Stimulated activated CD8-positive, alpha-beta memory T cell treated with anti-CD3 and anti-CD28 coated beads, Interleukin-12 subunit alpha, Interleukin-12 subunit beta, amount 100 ng/mL, for 1 hour (primary cell): ENCODE data around the gene SLC30A3.

Experiments used
- DNase-seq: peaks from one replicate; pipeline ENCODE4 v3.0.0-alpha.2; 2020; ENCODE audit warnings: low read depth

SLC30A3 gene

DNA sequence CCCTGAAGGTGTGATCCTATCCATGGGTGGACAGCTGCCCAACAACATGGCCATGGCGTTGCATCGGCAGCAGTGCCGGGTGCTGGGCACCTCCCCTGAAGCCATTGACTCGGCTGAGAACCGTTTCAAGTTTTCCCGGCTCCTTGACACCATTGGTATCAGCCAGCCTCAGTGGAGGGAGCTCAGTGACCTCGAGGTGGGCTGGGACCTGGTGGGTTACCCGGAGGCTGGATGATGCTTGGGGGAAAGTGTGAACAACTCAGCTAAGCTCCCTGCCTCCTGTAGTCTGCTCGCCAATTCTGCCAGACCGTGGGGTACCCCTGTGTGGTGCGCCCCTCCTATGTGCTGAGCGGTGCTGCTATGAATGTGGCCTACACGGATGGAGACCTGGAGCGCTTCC, 29.5 kb downstream of the SLC30A3 start:
- no peak for DNase-seq

DNA sequence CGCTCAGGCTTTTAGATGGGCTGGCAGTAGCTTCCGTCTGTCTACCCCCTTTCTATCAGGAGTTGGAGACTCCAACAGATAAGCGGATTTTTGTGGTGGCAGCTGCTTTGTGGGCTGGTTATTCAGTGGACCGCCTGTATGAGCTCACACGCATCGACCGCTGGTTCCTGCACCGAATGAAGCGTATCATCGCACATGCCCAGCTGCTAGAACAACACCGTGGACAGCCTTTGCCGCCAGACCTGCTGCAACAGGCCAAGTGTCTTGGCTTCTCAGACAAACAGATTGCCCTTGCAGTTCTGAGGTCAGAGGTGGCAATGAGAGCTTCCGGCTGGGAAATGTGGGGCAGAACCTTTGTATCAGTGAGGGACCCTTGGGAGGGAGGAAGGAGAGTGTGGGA, 30.9 kb downstream of the SLC30A3 start:
- DNase-seq = no peak

DNA sequence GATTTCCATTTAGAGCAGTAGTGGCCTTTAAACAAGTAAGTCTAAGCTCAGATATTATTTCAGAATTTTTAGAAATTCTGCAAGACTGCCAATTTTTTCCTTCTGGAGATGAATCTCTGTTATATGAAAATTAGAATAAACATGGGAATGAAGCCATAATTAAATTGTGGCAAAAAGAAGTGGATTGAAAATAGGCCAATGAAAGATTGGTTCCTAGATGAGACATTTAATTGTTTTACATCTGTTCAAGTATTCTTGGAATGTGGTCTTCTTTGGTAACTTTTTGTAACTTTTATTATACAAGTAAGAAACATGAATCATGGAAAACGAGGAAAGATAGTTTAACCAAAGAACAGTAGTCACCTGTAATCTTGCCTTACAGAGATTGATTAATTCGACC, 35.3 kb downstream of the SLC30A3 start:
- DNase-seq = no peak

- DNase-seq = no peak
Measured at GRCh38 chr2:27225526-27225925, 37.3 kb downstream of the SLC30A3 start.

DNA sequence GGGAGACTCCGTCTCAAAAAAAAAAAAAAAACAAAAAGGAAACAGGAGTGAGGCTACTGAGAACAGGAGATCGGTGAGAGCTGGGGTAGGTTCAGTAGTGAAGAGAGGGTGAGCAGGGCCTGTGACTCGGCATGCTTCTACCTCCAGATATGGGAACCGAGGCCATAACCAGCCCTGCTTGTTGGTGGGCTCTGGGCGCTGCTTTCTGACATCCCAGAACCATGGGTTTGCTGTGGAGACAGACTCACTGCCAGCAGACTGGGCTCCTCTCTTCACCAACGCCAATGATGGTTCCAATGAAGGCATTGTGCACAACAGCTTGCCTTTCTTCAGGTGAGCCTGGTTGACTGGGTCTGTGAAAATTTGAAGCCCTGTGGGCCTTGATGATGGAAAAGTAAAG, 39.4 kb downstream of the SLC30A3 start:
- DNase-seq = no peak

GRCh38 chr2:27222407-27222806, 40.4 kb downstream of the SLC30A3 start:
- no peak for DNase-seq

DNA sequence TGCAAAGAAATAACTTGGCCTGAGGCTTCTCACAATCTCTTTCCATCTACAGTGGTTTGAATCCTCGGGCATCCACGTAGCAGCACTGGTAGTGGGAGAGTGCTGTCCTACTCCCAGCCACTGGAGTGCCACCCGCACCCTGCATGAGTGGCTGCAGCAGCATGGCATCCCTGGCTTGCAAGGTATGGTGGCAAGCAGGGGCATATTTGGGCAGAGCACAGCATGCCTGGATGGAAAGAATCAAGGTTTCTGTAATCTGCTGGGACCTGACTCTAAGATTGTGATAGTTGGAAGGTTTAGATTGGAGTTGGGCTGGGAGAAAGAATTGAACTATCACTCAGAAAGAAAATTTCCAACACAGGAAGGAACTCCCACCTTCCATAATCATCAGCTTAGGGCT, 41.7 kb downstream of the SLC30A3 start:
- no peak for DNase-seq

DNA sequence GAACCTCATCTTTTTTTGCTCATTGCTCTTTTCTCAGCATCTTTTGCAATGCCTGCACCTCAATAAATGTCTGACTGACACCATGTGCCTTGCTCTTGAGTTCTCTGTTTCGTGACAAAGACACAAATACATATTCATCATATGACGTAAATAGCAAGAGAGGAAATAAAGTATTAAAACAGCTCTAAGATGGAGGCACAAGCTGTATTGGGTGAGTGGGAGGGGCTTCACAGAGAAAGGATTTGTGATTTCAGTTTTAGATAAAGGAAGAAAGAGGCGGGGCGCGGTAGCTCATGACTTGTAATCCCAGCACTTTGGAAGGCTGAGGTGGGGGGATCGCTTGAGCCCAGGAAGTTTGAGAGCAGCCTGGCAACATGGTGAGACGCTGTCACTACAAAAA, 42.8 kb downstream of the SLC30A3 start:
- DNase-seq = no peak

DNA sequence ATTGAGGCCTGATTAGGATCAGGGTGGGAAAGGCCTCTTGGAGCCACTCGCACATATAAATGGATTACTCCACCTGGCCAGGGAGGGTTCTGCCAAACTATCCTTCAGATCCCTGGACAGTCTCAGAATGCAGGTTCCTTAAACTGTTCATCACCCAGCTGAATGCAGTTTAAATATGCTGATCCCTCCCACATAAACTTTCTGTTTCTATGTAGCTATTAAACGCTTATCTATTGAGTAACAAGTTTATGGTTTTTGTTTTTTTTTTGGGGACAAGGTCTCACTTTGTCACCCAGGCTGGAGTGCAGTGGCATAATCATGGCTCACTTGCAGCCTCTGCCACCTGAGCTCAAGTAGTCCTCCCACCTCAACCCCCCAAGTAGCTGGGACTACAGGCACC, 43.8 kb downstream of the SLC30A3 start:
- DNase-seq = no peak

- no peak for DNase-seq
Measured at GRCh38 chr2:27218614-27219013, 44.2 kb downstream of the SLC30A3 start.

GRCh38 chr2:27217173-27218121, 45.4 kb downstream of the SLC30A3 start, which contains the start of gene CAD:
TSS of gene CAD (plus strand) at chr2:27217369. CDS start at chr2:27217552, 183 bp downstream.
- peak; percentile 72 for DNase-seq

DNA sequence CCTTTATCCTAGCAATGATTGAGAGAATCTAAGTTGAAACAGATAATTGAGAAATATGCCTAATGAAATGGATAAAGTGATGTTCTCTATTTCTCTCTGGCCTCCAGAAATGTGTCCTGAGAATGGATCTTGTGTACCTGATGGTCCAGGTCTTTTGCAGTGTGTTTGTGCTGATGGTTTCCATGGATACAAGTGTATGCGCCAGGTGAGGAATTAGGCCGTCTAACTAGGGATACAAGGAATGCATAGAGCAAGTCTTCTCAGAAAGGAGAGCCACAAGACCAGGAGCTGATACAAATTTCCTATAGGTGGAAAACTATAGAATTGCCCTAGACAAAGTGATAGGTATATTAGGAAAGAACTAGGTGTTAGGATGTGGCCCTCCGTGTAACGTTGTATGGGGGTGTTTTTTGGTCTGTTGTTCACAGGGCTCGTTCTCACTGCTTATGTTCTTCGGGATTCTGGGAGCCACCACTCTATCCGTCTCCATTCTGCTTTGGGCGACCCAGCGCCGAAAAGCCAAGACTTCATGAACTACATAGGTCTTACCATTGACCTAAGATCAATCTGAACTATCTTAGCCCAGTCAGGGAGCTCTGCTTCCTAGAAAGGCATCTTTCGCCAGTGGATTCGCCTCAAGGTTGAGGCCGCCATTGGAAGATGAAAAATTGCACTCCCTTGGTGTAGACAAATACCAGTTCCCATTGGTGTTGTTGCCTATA, 46.3 kb downstream of the SLC30A3 start:
- no peak for DNase-seq

DNA sequence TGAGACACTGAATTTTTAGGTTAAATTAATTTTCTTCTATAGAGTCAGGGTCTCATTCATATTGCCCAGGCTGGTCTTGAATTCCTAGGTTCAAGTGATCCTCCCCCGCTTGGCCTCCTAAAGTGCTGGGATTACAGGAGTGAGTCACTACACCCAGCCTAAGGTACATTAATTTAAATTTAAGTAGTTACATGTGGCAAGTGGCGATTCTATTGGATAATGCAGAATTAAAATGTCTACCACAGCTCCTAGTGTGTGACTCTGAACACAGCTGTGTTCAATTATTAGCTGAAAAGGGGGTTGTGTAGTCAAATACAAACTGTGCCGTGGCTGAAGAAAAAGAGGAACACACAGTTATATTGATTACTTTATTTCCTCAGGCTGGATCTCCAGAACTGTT, 47.9 kb downstream of the SLC30A3 start:
- DNase-seq = no peak

- DNase-seq = no peak
Measured at GRCh38 chr2:27212626-27213471, 50.0 kb downstream of the SLC30A3 start.

DNA sequence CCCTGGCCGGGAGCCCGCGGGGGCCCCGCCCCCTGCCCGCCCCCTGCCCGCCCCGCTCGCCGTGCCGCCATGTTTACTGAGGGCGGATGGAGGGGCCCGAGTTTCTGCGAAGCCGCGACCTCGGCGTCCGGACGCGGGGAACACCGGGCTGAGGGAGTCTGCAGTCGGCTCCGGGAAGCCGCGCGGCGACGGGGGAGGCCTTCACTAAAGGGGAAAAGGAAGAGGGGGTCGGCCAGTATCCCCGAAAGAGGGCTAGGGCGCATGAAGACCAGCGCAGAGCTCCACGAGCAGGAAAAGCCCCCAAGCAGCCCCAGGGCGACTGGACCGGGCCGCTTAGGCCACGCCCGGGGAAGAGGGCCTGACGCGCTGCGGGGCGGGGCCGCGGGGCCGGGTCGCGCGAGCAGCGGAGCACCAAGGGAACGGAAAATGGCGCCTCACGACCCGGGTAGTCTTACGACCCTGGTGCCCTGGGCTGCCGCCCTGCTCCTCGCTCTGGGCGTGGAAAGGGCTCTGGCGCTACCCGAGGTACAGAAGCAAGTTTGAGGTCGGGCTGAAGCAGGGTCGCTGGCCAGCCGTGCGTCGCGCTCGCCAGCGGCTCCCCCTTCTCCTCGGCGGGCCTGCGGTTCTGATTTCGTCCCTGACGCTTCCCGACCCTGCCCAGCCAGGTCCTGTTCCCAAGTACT, 50.8 kb downstream of the SLC30A3 start, which contains the start of the genes ATRAID and SLC5A6:
Gene ATRAID, plus strand, starts transcription at position 99 of the 683 bp plus-strand sequence. Its CDS starts 328 bp downstream, at position 427.
Gene SLC5A6, minus strand, starts transcription at position 326 of the 683 bp plus-strand sequence. CDS start 4,618 bp downstream, outside the sequence.
- DNase-seq = peak; percentile 80

- no peak for DNase-seq
Measured at GRCh38 chr2:27211241-27211942, 51.5 kb downstream of the SLC30A3 start.

DNA sequence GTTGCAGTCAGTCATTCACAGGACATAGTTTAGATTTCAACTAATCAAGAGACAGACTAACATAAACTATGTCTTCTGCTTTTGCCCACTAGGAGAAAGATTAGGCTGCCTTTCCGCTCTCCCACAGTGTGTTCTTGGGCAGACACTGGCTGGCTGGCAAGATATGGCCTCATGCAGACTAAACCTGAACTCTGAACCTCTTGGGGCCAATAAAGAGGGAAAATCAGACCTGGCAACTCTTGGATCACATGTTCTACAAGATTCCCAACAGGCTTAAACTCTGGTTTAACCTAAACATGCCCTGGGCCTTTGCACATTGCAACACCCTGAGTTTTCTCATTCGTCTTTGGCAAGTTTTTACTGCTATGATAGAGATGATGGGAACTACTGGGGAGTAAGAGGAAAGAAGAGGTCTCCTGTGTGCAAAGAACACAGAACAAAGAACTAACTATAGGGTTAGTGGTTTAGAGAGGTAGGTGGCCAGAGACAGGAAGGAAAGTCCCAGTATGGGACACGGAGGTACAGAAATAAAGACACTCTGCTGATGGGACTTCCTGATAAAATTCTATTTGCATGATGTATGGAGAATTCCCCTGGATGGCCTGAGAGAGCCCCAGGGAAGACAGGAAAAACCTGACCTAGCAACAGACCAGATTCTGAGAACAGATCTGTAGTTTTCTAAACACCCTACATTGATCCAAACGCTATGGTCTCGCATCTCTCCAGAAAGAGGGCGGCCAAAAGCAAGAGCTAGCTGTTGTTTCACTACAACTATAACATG, 53.0 kb downstream of the SLC30A3 start:
- DNase-seq = no peak

DNA sequence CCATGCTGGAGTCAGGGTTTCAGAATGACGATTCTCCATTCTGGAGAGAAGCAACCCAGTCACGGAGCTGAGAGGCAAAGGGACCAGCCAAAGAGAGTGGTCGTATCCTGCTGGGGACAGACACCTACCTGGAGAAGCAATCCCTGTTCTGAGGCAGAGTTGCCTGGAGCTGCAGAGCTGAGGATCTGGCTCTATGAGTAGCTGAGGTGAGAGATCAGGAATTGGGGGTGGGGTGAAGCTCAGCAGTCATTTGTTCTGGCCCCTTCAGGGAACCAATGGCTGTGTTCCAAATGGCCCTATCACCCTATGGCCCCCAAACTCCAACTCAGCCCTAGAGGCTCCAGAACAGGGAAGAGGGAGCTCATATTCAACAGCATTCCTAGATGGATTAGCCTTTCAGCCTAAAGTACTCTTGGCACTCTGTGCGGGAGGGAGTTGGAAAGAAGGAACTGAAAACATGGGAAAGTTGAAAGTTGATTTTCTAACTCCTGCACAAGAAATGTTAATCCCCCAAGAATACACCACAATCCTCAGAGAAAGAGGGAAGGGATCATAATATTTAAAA, 54.3 kb downstream of the SLC30A3 start:
- no peak for DNase-seq

GRCh38 chr2:27206346-27206745, 56.5 kb downstream of the SLC30A3 start:
- no peak for DNase-seq

GRCh38 chr2:27205206-27205605, 57.6 kb downstream of the SLC30A3 start:
- no peak for DNase-seq
